Glutamatergic neuron (in vitro differentiated cells): ENCODE data around the gene RERG. TPM values are rescaled to one million over a fixed set of nuclear protein-coding genes. Genes with fewer than 3 reads are reported as not detected.

ENCODE experiments used
- DNase-seq: peaks from one replicate; pipeline ENCODE4 v3.0.0; 2022
- H3K27ac Mint-ChIP-seq: one replicate; pipeline ENCODE4 v1.8.0; 2020; ENCODE audit warnings: mild to moderate bottlenecking, mixed read lengths, inconsistent platforms; ENCODE audit not compliant: unreplicated experiment
- H3K27me3 Mint-ChIP-seq: one replicate; pipeline ENCODE4 v1.8.0; 2020; ENCODE audit warnings: mild to moderate bottlenecking, moderate library complexity, mixed read lengths, inconsistent platforms; ENCODE audit not compliant: unreplicated experiment
- H3K36me3 Mint-ChIP-seq: one replicate; pipeline ENCODE4 v1.8.0; 2020; ENCODE audit warnings: mild to moderate bottlenecking, mixed read lengths, inconsistent platforms; ENCODE audit not compliant: unreplicated experiment
- H3K4me1 Mint-ChIP-seq: one replicate; pipeline ENCODE4 v1.8.0; 2020; ENCODE audit warnings: mild to moderate bottlenecking, low read depth, mixed read lengths, inconsistent platforms; ENCODE audit not compliant: unreplicated experiment
- H3K4me3 Mint-ChIP-seq: one replicate; pipeline ENCODE4 v1.8.0; 2020; ENCODE audit warnings: mild to moderate bottlenecking, mixed read lengths, inconsistent platforms; ENCODE audit not compliant: unreplicated experiment
- H3K9me3 Mint-ChIP-seq: one replicate; pipeline ENCODE4 v1.8.0; 2020; ENCODE audit warnings: mild to moderate bottlenecking, moderate library complexity, mixed read lengths, inconsistent platforms; ENCODE audit not compliant: unreplicated experiment
- CTCF ChIP-seq: fragments of 200-600 bp; sonication (generic); IDR thresholded peaks from one replicate; pipeline ENCODE4 v1.5.0; 2021; ENCODE audit not compliant: partially characterized antibody, unreplicated experiment
- total RNA-seq: library from RNA; stranded (reverse); fragmentation: NEBNext Ultra II Directional; extraction: Animal tissue kit (Norgen Biotek cat#: 25700); gene quantifications from one replicate; pipeline ENCODE4 v1.2.1, GENCODE V29; 2021; ENCODE audit not compliant: unreplicated experiment

RERG gene
- total RNA-seq, 1 donor from 2014 or later, result not detected

GRCh38 chr12:15122344-15122743 is 98.9 kb downstream of the RERG start:
- H3K27me3 Mint-ChIP-seq, result no peaks in the 10 kb centered on the region
- H3K27ac Mint-ChIP-seq, result no peak overlapping the region
- H3K4me1 Mint-ChIP-seq, result no peaks in the 10 kb centered on the region
- H3K36me3 Mint-ChIP-seq, result no peaks in the 10 kb centered on the region
- TF ChIP-seq CTCF, result no peak
- no peaks in the 10 kb centered on the region for H3K9me3 Mint-ChIP-seq
- no peak overlapping the region for H3K4me3 Mint-ChIP-seq
- DNase-seq, result no peak

DNA sequence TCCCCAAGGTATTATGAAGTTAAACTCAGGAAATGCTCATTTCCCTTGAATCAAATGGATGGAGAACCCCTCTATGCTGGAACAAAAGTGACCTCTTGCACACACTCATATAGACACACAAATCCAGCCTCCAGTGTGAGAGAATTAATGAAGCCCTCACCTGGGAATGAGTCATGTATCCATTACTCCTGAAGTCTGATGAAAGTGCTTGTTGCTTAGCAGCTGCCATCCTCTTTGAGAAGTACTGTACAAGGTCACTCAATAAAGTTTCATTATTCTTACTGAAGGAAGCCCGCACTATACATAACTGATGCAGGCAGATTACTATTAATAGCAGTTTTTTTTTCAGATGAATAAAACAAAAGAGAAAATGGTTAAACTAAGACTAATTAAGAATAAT is 102.3 kb downstream of the RERG start:
- Mint-ChIP-seq H3K27ac (no peak overlapping the region), H3K4me1 (no peaks in the 10 kb centered on the region), H3K36me3 (no peaks in the 10 kb centered on the region), H3K4me3 (no peak overlapping the region), H3K9me3 (no peaks in the 10 kb centered on the region), H3K27me3 (no peaks in the 10 kb centered on the region)
- no peak for DNase-seq
- no peak for TF ChIP-seq CTCF

GRCh38 chr12:15116983-15117382 is 104.2 kb downstream of the RERG start:
- no peaks in the 10 kb centered on the region for H3K4me1 Mint-ChIP-seq
- no peak overlapping the region for H3K4me3 Mint-ChIP-seq
- H3K36me3 Mint-ChIP-seq, result no peaks in the 10 kb centered on the region
- H3K9me3 Mint-ChIP-seq, result no peaks in the 10 kb centered on the region
- no peak overlapping the region for H3K27ac Mint-ChIP-seq
- no peak for DNase-seq
- TF ChIP-seq CTCF, result no peak
- no peaks in the 10 kb centered on the region for H3K27me3 Mint-ChIP-seq

- no peak for TF ChIP-seq CTCF
- DNase-seq, result no peak
- no peaks in the 10 kb centered on the region for H3K9me3 Mint-ChIP-seq
- H3K4me1 Mint-ChIP-seq, result no peaks in the 10 kb centered on the region
- no peaks in the 10 kb centered on the region for H3K27me3 Mint-ChIP-seq
- no peak overlapping the region for H3K4me3 Mint-ChIP-seq
- H3K27ac Mint-ChIP-seq, result no peak overlapping the region
- no peaks in the 10 kb centered on the region for H3K36me3 Mint-ChIP-seq
These were observed 105.1 kb downstream of the RERG start for GRCh38 chr12:15116086-15116485.

DNA sequence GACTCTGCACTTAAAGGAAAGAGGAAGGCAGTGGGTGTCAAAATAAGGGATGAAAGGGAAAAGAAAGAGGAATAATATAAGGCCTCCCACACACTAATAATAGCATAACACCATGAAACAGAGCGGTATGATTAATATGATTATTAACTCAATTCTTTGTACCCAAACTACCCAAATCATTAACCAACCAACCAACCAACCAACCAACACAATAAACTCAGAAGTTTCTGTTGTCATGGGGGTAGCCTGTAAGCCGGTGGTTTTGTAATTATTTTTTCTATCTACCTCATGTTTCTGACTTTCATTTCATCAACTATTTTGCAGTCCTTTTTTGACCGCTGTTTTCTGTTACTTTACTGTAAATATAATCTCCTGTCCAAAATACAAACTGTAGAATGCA is 105.8 kb downstream of the RERG start:
- no peak overlapping the region for H3K4me3 Mint-ChIP-seq
- no peaks in the 10 kb centered on the region for H3K9me3 Mint-ChIP-seq
- DNase-seq, result no peak
- no peaks in the 10 kb centered on the region for H3K4me1 Mint-ChIP-seq
- no peak for TF ChIP-seq CTCF
- H3K36me3 Mint-ChIP-seq, result no peaks in the 10 kb centered on the region
- H3K27me3 Mint-ChIP-seq, result no peaks in the 10 kb centered on the region
- H3K27ac Mint-ChIP-seq, result no peak overlapping the region
